ENCODE results near the gene PUSL1.

DNA sequence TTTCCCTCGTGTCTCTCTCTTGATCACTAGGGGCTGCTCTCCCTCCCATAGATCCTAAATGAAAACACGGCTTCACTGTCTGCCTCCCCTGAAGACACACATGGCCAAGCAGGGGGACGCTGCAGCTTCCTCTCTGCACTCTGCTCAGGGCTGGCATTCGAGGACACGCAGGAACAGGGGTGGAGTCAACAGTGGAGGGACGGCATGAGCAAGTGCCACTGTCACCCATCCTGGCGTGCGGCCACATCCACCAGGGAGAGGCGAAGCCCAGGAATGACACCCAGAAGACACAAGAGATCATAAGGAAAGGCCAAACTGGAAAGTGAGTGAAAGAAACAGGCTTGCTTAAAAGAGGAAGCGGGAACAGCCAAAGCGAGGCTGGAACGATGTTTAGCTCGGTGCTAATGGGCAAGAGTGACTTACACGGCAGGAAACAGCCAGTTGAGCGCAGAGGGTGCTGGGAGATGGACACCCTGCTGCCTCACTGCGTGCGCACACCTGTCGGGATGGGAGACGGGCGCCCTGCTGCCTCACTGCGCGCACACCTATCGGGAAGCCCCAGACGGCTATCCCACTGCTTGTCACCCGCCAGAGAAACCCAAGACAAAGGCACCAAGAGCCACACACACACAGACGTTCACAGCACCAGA, 48.3 kb upstream of the PUSL1 start:
- TF ChIP-seq POLR2A (IDR thresholded peaks at IDR 0.05; ENCODE audit: low read depth, low read length) = no peak; the same call in 1 of the 2 replicates
- no peak for TF ChIP-seq POLR2AphosphoS5 (IDR thresholded peaks at IDR 0.05; ENCODE audit: low read depth, low read length)
